NCI-H82 treated with DMSO at 0.1 percent for 48 hours (cell line): Measurements from ENCODE around the gene RARB.

Experiments used
- DNase-seq: peaks from one replicate; lab custom pipeline; 2025; ENCODE audit not compliant: unreplicated experiment; lab: John Stamatoyannopoulos, UW

Gene RARB

GRCh38 chr3:25589783-25590258, 161.8 kb downstream of the RARB start:
- no peak for DNase-seq

GRCh38 chr3:25592510-25592968, 164.5 kb downstream of the RARB start:
- DNase-seq: no peak

DNA sequence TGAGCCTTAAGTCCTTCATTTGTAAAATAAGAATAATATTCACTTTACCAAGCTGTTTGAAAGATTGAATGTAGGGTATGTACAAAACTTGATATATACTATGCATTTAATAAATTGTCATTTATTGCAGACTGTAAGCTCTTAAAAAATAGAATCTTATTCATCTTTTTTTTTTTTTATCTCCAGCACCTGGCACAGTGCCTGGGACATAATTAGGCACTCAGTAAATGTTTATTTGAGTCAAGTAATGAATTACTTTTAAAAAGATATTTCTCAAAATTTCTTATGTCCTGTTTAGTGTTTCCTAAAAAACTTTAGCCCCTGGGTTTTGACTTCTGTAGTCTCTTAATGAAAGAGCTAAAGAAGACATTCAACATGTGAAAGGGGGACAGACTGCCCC, 164.9 kb downstream of the RARB start:
- no peak for DNase-seq

DNA sequence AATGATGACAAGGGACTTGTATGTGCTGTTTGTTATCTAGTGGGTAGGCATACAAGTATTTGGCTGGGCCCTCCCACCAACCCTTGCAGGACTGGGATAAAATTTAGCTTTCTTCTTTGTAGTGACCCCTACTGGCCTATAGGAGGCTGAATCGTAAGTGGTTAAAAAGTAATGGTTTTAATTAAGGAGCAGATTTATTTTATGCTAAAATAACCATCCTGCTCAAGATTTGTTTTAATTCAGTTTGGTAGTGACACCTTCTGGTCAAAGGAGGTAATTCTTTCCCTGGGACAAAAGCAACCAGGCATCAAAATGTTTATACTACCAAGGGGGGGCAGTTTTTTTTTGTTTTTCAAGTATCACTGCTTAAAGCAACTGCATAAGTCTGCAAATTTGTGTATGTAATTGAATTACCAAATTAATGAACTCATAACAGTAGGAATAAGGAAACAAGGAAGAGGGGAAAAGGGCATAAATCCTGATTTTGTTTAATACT, 166.0 kb downstream of the RARB start:
- DNase-seq: no peak

DNA sequence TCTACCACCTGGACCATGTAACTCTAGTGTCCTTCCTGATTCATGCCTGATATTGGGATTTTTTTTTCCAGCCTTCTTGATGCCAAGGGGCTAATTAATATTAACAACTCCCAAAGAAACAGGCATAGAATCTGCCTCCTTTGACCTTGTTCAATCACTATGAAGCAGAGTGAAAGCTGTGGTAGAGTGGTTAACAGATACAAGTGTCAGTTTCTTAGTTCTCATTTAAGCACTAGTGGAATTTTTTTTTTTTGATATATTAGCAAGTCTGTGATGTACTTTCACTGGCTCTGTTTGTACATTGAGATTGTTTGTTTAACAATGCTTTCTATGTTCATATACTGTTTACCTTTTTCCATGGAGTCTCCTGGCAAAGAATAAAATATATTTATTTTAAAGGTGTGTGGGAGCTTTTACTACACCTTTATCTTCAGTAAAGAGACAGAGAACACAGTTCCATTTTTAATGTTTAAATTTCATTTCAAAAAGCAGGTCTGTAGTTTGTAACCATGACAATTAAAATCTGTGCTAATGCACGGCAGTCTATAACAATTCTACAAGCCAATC, 169.6 kb downstream of the RARB start:
- DNase-seq: no peak

DNA sequence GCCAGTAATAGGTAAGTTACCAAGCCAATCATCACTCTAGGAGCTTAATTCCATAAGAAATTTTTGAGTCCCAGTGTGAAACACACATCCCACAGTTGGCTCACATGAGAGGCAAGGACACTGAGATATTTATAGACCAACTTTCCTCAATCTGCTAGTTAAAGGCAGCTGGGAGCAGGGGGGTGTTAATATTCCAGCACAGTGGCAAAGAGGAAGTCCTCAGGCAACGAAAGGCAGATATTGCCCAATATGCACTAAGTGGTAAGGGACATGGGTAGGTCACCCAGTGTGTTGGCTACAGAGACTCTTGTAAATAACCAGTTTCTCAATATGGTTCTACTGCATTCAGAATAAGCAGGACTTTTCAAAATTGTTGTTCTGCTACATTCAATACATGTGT, 175.6 kb downstream of the RARB start:
- DNase-seq: no peak

GRCh38 chr3:25604107-25604805, 176.2 kb downstream of the RARB start:
- no peak for DNase-seq

DNA sequence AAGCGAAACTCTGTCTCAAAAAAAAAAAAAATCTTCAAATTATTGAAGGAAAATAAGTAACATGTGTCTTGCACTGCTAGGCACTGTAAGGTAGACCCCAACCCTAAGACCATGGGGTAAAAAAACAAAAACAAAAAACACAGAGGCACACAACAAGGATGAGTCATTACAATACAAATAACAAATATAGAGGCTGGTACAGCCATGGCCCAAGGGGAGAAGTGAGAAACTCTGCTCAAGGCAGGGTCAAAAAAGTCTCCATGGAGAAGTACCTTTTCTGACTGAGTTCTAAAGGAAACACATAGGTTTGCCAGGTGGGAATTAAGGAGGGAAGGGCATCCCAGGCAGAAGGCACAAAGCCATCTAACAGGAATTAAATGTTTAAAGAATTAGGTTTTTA, 182.1 kb downstream of the RARB start:
- no peak for DNase-seq

DNA sequence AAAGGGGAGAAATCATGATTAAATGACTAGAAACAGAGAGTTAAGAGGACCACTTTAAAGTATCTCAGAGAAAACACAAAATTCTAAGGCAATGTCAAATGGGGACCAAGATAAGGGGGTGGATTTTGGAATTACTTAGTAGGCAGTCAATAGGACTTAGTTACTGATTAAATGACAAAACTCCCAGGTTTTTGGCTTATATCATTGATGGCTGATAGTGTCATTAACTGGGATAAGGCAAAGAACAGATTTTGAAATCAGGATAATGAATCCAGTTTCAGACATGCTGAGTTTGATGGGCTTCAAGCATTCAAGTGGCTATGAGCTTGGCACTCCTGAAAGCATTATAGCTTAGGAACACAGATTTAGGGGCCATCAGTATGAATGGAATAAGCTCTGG, 182.7 kb downstream of the RARB start:
- no peak for DNase-seq

DNA sequence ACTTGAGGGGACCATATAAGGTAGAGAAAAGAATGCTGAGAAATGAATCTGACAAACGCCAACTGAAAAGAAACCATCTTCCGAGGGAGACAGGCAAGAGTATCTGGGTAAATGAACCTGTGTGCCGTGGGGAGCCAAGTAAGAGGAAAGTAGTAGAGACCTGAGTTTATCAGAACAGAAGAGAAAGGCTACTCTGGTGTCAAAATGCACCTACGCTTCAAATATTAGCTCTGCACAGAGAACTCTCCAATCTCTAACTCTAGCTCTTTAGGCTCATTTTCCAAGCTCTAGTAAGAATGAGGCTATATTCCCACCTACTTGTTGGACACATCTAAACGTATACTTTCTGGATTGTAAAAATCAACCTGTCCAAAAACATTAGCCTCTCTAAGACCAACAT, 183.1 kb downstream of the RARB start:
- DNase-seq: no peak

DNA sequence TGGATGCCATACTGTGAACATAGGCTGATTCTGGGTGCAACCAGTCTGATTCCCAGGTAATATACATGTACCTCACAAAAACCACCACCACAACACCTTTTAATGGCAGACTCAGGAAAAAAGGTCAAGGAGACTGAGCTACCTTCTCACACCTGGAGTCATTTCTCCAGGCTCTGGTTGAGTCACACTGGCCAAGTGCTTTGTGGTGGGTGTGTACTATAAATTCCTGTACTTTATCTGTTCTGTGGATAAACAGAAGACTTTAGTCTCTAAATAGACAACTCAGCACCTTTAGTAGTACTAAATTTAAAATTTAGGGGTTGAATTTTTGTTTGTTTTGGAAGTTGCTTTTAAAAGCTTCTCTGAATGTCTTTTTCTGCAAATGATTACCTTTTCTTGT, 190.0 kb downstream of the RARB start:
- no peak for DNase-seq

GRCh38 chr3:25619382-25619781, 191.3 kb downstream of the RARB start:
- no peak for DNase-seq

DNA sequence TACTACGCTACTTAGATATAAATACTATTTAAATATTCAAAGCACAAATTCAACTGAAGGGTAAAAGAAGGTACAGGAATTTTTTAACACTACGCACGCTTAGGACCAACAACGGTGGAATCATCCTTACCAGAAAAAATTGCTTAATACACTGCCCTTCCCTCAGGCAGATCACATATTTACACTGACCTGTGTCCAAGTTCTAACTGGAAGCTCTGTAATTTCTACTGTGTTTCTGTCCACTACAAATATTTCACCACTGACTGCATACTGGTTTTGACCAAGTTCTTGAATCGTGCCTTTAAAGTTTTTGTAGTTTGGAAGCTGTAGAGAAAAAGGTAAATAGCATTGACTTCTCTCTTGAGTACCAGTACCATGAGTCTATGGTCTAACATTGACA, 192.4 kb downstream of the RARB start:
- DNase-seq: no peak

DNA sequence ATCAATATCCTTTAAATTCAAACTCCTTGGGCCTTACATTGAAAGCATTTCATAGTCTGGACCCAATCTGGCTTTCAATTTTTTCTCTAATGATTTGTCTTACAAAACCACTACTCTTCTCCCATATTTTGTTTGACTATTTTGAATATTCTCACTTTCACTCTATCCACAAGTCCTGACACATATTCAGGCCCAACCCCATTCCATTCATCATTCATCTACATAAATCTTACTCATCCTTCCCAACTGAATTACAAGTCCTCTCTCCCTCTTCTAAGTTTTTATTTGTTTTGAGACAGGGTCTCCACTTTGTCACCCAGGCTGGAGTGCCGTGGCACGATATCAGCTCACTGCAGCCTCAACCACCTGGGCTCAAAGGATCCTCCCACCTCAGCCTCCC, 193.0 kb downstream of the RARB start:
- no peak for DNase-seq

DNA sequence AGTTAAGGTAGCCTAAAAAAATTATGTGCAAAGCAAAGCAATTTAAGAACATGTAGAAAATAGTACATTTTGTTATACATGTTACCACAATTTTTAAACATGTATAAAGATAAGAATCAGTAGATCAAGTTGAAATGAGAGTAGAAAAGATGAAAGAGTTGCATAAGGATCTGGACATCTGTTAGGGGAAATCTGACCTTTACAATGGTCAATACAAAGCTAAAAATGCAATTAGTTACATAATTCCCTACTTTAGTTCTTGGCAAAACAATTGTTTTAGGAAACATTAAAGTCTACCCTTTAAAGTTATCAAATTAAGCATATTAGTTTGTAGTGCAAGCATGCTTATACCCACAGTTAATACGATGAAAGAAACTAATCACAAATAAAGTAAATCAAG, 203.9 kb downstream of the RARB start:
- DNase-seq: no peak

GRCh38 chr3:25633919-25634318, 205.9 kb downstream of the RARB start:
- no peak for DNase-seq

DNA sequence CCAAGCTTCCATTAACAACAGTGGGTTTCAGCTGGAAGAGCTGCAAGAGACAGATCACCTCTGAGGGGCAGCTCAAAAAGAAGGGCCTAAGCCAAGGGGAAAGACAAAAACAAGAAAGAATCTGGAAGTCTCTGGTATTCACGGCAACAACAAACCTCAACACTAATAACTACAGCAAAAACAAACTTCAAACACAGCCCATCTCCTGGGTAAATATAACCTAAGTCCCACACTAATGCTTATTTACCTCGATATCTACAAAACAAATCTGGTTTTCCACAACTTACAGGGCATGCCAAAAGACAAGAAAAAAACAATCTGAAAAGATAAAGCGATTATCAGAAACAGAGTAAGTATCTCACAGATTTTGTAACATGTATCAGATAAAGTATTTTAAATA, 207.0 kb downstream of the RARB start:
- DNase-seq: no peak
